Cardiac fibroblast (primary cell): ENCODE measurements around the gene TRIM24.

Source experiments
- DNase-seq, 2 donors: peaks; one replicate each; pipeline versions ENCODE4 v3.0.0 to v3.0.0-alpha.2; 2010; ENCODE audit warnings: low read depth in 2 of 2
- H3K4me3 ChIP-seq, 2 donors: replicated peaks in 1 of 2; 1 replicate in 1 of 2; 2 replicates in 1 of 2; pipeline ENCODE4 v1.5.1; 2011; ENCODE audit warnings: low read depth in 2 of 2, low read length in 2 of 2, mild to moderate bottlenecking in 2 of 2, moderate library complexity in 1 of 2
- TF ChIP-seq, protein P1 (sequence below): IDR thresholded peaks from one replicate; pipeline ENCODE4 v1.5.1; 2011; ENCODE audit warnings: low read depth, mild to moderate bottlenecking, low read length, inconsistent platforms

Gene TRIM24

DNA sequence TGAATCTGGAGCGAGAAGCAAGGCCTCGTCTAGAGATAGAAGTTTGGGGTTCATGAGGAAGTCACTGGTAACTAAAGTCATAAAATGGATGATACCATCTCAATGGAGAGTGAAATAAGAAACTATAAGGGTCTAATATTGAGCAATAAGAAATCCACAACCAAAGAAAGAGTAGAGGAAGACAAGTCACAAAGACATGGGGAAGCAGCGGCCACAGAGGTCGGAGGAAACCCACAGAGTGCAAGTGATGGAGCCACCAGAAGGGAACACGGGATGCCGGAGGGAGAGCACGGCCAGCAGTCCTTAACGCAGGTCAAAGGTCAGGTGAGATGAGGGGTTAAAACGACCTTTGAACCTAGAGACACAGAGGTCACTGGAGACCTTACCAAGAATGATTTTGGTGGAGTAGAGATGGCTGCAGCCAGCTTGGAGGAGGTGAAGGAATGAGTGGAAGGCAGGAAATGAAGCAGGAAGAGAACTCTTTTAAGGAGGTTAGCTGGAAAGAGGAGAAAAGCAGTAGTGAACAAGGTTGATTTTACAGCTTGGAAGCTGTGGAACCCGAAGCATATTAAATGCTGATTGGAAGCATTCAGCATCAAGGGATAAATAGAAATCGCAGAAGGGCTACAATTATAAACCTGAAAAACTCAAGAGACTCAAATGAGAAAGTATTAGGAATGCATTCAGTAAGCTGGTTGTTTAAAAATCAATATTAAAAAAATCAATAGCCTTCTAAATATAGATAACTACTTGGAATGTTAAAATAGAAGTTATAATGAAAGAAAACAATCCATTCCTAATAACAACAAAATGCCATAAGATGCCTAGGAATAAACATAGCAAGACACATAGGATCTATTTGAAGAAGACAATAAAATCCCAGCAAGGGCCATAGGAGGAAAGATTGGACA is 147.4 kb downstream of the TRIM24 start:
- no peak overlapping the region for H3K4me3 ChIP-seq
- TF ChIP-seq, protein P1, sequence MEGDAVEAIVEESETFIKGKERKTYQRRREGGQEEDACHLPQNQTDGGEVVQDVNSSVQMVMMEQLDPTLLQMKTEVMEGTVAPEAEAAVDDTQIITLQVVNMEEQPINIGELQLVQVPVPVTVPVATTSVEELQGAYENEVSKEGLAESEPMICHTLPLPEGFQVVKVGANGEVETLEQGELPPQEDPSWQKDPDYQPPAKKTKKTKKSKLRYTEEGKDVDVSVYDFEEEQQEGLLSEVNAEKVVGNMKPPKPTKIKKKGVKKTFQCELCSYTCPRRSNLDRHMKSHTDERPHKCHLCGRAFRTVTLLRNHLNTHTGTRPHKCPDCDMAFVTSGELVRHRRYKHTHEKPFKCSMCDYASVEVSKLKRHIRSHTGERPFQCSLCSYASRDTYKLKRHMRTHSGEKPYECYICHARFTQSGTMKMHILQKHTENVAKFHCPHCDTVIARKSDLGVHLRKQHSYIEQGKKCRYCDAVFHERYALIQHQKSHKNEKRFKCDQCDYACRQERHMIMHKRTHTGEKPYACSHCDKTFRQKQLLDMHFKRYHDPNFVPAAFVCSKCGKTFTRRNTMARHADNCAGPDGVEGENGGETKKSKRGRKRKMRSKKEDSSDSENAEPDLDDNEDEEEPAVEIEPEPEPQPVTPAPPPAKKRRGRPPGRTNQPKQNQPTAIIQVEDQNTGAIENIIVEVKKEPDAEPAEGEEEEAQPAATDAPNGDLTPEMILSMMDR: no peak
- DNase-seq: no peak

DNA sequence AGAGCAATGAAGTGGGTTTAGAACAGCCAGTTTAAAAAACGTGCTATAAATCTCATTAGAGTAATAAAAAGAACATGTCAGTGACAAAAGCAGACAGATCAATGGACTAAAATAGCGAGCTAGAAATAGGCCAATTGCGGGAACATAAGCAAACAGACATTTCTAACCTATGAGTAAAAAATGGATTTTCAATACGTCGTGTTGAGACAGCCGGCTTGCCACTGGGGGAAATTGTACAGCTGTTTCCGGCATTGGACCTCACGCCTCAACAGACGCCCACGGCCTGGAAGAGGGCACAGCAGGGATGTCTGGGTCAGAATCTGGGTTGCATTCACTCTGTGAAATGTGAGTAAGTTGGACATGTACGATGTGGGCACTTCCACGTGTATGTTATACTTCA is 148.2 kb downstream of the TRIM24 start:
- TF ChIP-seq, protein P1: no peak
- DNase-seq: peak; percentile 52 to 53
- H3K4me3 ChIP-seq: no peak overlapping the region

DNA sequence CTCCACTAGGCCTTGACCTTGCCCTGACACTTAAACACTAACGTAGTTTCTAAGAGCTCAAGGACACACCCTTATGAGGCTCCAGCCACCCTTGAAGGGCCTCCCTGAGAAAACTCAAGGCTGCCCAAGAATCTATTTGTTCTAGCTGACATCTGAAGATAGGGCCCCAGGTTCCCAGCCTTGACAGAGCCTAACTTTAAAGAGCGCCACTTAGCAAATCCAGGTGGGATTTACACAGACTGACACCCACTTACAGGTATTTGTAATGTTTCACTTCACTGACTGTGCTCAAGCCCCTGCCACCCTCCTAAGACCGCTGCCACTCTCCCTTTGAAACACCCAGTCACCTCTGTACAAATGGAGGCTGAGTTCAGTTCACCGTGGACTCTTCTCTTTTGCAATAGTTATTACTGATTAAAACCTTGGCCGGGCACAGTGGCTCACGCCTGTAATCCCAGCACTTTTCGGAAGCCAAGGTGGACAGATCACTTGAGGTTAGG is 150.7 kb downstream of the TRIM24 start:
- DNase-seq: no peak
- TF ChIP-seq, protein P1: no peak
- H3K4me3 ChIP-seq: no peak overlapping the region

DNA sequence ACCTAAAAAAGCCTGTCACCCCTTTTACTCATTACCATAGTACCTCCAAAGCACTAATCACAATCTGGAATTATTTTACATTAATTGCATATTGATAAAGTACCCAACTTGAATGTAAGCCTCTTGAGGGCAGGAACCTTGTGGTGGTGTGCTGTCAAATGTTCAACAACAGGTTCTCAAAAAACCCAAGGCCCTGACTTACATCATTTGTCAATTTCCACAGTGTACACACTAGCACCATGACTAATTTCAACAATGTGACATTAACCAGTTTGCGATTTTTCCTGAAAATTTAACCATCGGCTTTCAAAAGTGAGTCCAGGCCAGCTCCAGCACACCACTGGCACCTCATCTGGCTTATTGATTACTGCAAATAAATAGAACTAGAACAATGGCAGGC is 153.6 kb downstream of the TRIM24 start:
- DNase-seq: no peak
- TF ChIP-seq, protein P1: no peak
- no peak overlapping the region for H3K4me3 ChIP-seq

DNA sequence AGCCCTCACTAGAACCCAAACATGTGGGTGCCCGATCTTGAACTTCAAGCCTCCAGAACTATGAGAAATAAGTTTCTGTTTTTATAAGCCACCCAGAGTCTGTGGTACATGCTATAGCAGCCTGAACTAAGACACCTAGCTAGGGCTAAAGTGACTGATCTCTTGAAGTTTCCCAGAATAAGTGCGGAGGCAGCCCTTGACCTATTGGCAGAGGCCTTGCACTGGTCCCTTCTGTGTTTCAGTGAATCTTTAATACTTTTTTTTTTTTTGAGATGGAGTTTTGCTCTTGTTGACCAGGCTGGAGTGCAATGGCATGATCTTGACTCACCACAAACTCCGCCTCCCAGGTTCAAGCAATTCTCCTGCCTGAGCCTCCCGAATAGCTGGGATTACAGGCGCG is 156.0 kb downstream of the TRIM24 start:
- TF ChIP-seq, protein P1: no peak
- no peak for DNase-seq
- H3K4me3 ChIP-seq: no peak overlapping the region

DNA sequence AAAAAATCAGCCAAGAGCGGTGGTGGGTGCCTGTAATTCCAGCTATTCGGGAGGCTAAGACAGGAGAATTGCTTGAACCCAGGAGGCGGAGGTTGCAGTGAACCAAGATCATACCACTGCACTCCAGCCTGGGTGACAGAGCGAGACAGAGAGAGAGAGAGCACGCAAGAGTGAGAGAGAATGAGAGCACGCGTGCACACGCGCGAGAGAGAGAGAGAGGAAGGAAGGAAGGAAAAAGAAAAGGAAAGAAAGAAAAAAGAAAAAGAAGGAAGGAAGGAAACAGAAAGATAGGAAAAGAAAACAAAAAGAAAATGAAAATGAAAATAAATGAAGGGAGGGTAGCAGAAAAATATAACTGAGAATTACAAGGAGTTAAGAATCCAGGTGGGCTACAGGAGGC is 158.4 kb downstream of the TRIM24 start:
- H3K4me3 ChIP-seq: no peak overlapping the region
- no peak for DNase-seq
- TF ChIP-seq, protein P1: no peak
